ENCODE data around the gene NKAPD1.

DNA sequence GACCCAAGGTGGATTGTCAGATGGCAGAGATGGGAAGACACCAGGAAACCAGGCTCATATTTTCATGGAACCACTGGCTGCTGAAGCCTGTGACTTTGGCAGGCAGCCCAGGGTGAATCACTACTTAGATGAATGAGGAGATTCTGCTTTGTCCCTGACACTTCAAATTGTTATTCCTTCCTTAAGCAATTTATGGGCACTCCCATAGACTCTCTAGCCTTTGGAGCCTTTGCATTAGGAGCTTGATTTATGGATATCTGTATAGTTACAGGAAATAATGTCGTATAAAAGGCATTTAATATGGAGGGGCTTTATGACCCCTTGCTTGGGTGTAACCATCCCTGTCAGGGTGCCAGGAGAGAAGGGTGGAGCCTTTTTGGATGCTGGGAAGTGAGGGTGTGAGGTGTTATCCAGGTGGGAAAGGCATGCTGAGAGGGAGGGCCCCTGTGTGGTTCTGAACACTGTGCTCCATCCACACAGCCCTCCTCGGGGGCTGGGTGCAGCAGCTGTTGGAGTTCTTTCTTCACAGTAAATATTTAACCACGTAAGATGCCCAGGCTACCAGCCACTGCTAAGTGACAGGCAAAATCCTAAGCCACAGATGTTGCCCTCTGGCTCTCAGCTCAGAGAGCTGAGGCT lies 54.5 kb downstream of the NKAPD1 start:
- TF ChIP-seq, protein P1, sequence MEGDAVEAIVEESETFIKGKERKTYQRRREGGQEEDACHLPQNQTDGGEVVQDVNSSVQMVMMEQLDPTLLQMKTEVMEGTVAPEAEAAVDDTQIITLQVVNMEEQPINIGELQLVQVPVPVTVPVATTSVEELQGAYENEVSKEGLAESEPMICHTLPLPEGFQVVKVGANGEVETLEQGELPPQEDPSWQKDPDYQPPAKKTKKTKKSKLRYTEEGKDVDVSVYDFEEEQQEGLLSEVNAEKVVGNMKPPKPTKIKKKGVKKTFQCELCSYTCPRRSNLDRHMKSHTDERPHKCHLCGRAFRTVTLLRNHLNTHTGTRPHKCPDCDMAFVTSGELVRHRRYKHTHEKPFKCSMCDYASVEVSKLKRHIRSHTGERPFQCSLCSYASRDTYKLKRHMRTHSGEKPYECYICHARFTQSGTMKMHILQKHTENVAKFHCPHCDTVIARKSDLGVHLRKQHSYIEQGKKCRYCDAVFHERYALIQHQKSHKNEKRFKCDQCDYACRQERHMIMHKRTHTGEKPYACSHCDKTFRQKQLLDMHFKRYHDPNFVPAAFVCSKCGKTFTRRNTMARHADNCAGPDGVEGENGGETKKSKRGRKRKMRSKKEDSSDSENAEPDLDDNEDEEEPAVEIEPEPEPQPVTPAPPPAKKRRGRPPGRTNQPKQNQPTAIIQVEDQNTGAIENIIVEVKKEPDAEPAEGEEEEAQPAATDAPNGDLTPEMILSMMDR (IDR thresholded peaks at IDR 0.05): no peak
- no peak for TF ChIP-seq POLR2A (IDR thresholded peaks at IDR 0.05)
- TF ChIP-seq EP300 (IDR thresholded peaks at IDR 0.05): no peak
- TF ChIP-seq POLR2AphosphoS5 (IDR thresholded peaks at IDR 0.05): no peak
